ENCODE data around the gene CMYA5. TPM values are rescaled to one million over a fixed set of nuclear protein-coding genes. Genes with fewer than 3 reads are reported as not detected.

The CMYA5 gene
- total and polyA plus RNA-seq, 2 of the 4 experiments (the other 2 are of a cell fraction): 0.39 to 0.90 TPM

DNA sequence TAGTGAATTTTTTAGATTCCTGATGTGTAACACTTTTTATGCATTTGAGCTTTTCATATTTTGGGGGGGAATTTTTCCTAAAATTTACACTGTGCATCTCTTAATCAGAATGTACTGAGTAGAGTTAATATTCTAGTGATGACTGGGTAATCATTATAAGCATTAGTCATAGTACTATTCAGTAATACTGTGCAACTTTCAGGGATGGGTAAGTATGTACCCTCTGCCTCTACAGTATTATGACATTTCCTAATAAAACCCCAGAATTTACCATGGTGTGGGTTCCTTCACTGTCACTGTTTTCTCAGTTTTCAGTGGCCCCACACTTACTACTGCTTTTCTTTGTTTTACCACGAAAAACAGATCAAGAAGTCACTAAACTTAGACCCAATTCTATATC lies 2.8 kb upstream of the CMYA5 start:
- H2AK5ac ChIP-seq (ENCODE audit: low read depth, low read length): no peak overlapping the region
- H3K79me1 ChIP-seq (ENCODE audit: low read depth in 1 of 2, low read length in 2 of 2): peaks cover 2 to 5% of the 10 kb centered on the region in 2 experiments; a peak in 1 of 4 replicates
- no peak overlapping the region for H2BK120ac ChIP-seq (ENCODE audit: low read depth, low read length)
- no peak overlapping the region for H3K4ac ChIP-seq (ENCODE audit: low read depth, low read length)
- WGBS, 2 experiments (ENCODE audit: extremely low coverage in 2 of 2, insufficient read length in 1 of 2): no CpG with 5 or more reads among the region's 1 CpG
- H3K4me1 ChIP-seq (ENCODE audit: control insufficient read depth, insufficient read depth, low read length): peaks cover 3% of the 10 kb centered on the region; the same call in 1 of the 2 replicates
- no peak overlapping the region for H2AK9ac ChIP-seq (replicated peaks; ENCODE audit: low read depth, low read length, poor library complexity)
- no peak overlapping the region for H3K27ac ChIP-seq (ENCODE audit: insufficient read depth, low read length)
- H2BK5ac ChIP-seq (ENCODE audit: low read depth, low read length, poor library complexity, severe bottlenecking): no peak overlapping the region
- intact Hi-C loops (cut with micrococcal nuclease) (no loop called here), dilution Hi-C loops (cut with HindIII; ENCODE audit: low sequenced_read_pairs, unreplicated experiment) (no loop called here), in situ Hi-C loops (cut with MboI; ENCODE audit: low sequenced_read_pairs) (no loop called here)
- no peak overlapping the region for H3K4me3 ChIP-seq (ENCODE audit: insufficient read depth, low read depth, low read length)
- peak; percentile 8 for DNase-seq
- no peak overlapping the region for H4K91ac ChIP-seq (ENCODE audit: insufficient read depth, low read depth, low read length)
- no peak overlapping the region for H2AFZ ChIP-seq (replicated peaks; ENCODE audit: low read length, poor library complexity)
- H3K56ac ChIP-seq (ENCODE audit: extremely low read depth, insufficient read depth, low read length): no peak overlapping the region
- peak; percentile 40 for ATAC-seq (ENCODE audit: low read depth)
- CTCF ChIA-PET: interaction anchor here (0.6 kb wide), 1 partner anchor 404 kb away, joined by 3 read pairs; no protein-coding TSS in a partner anchor
- H2BK20ac ChIP-seq (ENCODE audit: low read depth, low read length): no peak overlapping the region
- H3K9ac ChIP-seq (ENCODE audit: low read depth, low read length): no peak overlapping the region
- H3K14ac ChIP-seq (replicated peaks; ENCODE audit: low read depth, low read length): no peak overlapping the region
- H2BK15ac ChIP-seq (ENCODE audit: low read depth, low read length): no peak overlapping the region
- 0 out of 2 replicates have a peak, but pooled peaks have one; percentile 8 for TF ChIP-seq FOS (IDR thresholded peaks at IDR 0.05; ENCODE audit: low read depth, low read length)
- no peak for TF ChIP-seq MAFK (IDR thresholded peaks at IDR 0.05; ENCODE audit: low read depth, low read length)
- peak; percentile 43; the same call in 1 of the 2 replicates for TF ChIP-seq CEBPB (IDR thresholded peaks at IDR 0.05; ENCODE audit: low read depth, low read length)
- no peak overlapping the region for H3K18ac ChIP-seq (ENCODE audit: low read depth, low read length)
- no peak overlapping the region for H4K5ac ChIP-seq (ENCODE audit: low read depth, low read length)
- H3K9me1 ChIP-seq (ENCODE audit: insufficient read depth, low read length): peaks cover 3% of the 10 kb centered on the region; the same call in 1 of the 2 replicates
- H3K23ac ChIP-seq (ENCODE audit: low read depth, low read length): no peak overlapping the region
- no peak overlapping the region for H3K4me2 ChIP-seq (ENCODE audit: low read depth, low read length)
- H3K27me3 ChIP-seq (ENCODE audit: control insufficient read depth, insufficient read depth, low read length): no peaks in the 10 kb centered on the region
- H3K36me3 ChIP-seq (ENCODE audit: control insufficient read depth, insufficient read depth, low read length): peaks cover 8% of the 10 kb centered on the region
- no TSS peak for BruUV-seq (replicated peaks)
- POLR2A ChIA-PET (ENCODE audit: unreplicated experiment): no interaction called here
- no peaks in the 10 kb centered on the region for H4K20me1 ChIP-seq (ENCODE audit: insufficient read depth, low read length)
- no peak overlapping the region for H4K8ac ChIP-seq (ENCODE audit: low read depth in 2 of 2, low read length in 2 of 2)
- no peaks in the 10 kb centered on the region for H3K9me3 ChIP-seq (ENCODE audit: control insufficient read depth, insufficient read depth, low read length)
